Transverse colon (tissue), 4 donors: ENCODE results near the gene CLTRN. TPM values are rescaled to one million over a fixed set of nuclear protein-coding genes. Genes with fewer than 3 reads are reported as not detected.

Experiments used
- DNase-seq: peaks from one replicate; pipeline ENCODE4 v3.0.0-alpha.2; 2019
- H3K27ac ChIP-seq, 4 donors: fragments of 200-600 bp; sonication (generic); 2 replicates each; pipeline ENCODE4 v1.5.1; 2016 to 2018; ENCODE audit warnings: inconsistent platforms in 4 of 4
- H3K27me3 ChIP-seq: fragments of 200-600 bp; sonication (generic); 2 replicates; pipeline ENCODE4 v1.5.1; 2017; ENCODE audit warnings: inconsistent platforms
- H3K36me3 ChIP-seq, 4 donors: fragments of 200-600 bp; sonication (generic); 2 replicates each; pipeline ENCODE4 v1.5.1; 2017 to 2019; ENCODE audit warnings: inconsistent platforms in 4 of 4
- H3K4me1 ChIP-seq, 4 donors: fragments of 200-600 bp; sonication (generic); 2 replicates each; pipeline ENCODE4 v1.5.1; 2017 to 2020; ENCODE audit warnings: inconsistent platforms in 4 of 4
- H3K4me3 ChIP-seq, 4 donors: fragments of 200-600 bp; sonication (generic); 1 replicate in 1 of 4; 2 replicates in 3 of 4; pipeline versions ENCODE4 v1.5.1 to v1.6.1; 2017 to 2019; ENCODE audit warnings: inconsistent platforms in 4 of 4
- H3K9me3 ChIP-seq, 2 donors: fragments of 200-600 bp; sonication (generic); 2 replicates each; pipeline ENCODE4 v1.5.1; 2017 to 2019; ENCODE audit warnings: inconsistent platforms in 2 of 2
- EP300 ChIP-seq: sonication (generic); formaldehyde crosslinking; IDR thresholded peaks from one replicate; pipeline ENCODE4 v1.6.1; 2017; ENCODE audit warnings: antibody characterized with exemption, low read depth
- POLR2A ChIP-seq: fragments of 450-650 bp; IDR thresholded peaks from one replicate; pipeline ENCODE4 v1.6.1; 2016; ENCODE audit warnings: antibody characterized with exemption, mild to moderate bottlenecking, moderate library complexity
- POLR2AphosphoS5 ChIP-seq, 3 donors: sonication (generic); formaldehyde crosslinking; IDR thresholded peaks; one replicate each; pipeline ENCODE4 v1.6.1; 2016; ENCODE audit warnings: antibody characterized with exemption in 3 of 3
- whole genome bisulfite sequencing, 2 donors: methylation state at CpG; one replicate each; pipeline ENCODE4 v1.1.5; 2018; ENCODE audit warnings: low coverage in 1 of 2; 5-methylcytosine and 5-hydroxymethylcytosine counted together
- in situ Hi-C, 4 donors: fragments of 200-750 bp; cut with MboI; loops; one replicate each; pipeline versions ENCODE4 v1.15.0 to v1.15.1; 2017; ENCODE audit warnings: low sequenced_read_pairs in 3 of 4, low pct_ligation_motif_present in 1 of 4, low pct_unique_long_range_greater_than_20kb in 1 of 4
- intact Hi-C: fragments of 100-400 bp; cut with DNase I; formaldehyde crosslinking; loops from one replicate; pipeline ENCODE4 v1.15.1; 2023; ENCODE audit warnings: low total_unique reads
- total RNA-seq, 4 donors: library from RNA; depleted of rRNA; stranded (reverse); fragments of >200 nt; gene quantifications; one replicate each; pipeline ENCODE4 v1.1.0, GENCODE V29; 2016
- TF ChIP-seq, protein P1 (sequence below), 5 experiments: fragments of 200-600 bp in 3 of 5; fragments of 450-650 bp in 2 of 5; sonication (generic) in 3 of 5; IDR thresholded peaks; 1 replicate in 2 of 5; 2 replicates in 3 of 5; pipeline ENCODE4 v1.5.1; 2016 to 2017; ENCODE audit warnings: antibody characterized with exemption in 5 of 5, inconsistent platforms in 3 of 5, mild to moderate bottlenecking in 2 of 5, moderate library complexity in 1 of 5

Gene CLTRN
- total RNA-seq, 4 donors from 2014 or later: 0.48 TPM; not detected in 3

- no peak for TF ChIP-seq POLR2A
- TF ChIP-seq, protein P1, sequence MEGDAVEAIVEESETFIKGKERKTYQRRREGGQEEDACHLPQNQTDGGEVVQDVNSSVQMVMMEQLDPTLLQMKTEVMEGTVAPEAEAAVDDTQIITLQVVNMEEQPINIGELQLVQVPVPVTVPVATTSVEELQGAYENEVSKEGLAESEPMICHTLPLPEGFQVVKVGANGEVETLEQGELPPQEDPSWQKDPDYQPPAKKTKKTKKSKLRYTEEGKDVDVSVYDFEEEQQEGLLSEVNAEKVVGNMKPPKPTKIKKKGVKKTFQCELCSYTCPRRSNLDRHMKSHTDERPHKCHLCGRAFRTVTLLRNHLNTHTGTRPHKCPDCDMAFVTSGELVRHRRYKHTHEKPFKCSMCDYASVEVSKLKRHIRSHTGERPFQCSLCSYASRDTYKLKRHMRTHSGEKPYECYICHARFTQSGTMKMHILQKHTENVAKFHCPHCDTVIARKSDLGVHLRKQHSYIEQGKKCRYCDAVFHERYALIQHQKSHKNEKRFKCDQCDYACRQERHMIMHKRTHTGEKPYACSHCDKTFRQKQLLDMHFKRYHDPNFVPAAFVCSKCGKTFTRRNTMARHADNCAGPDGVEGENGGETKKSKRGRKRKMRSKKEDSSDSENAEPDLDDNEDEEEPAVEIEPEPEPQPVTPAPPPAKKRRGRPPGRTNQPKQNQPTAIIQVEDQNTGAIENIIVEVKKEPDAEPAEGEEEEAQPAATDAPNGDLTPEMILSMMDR (IDR thresholded peaks at IDR 0.05): no peak
- TF ChIP-seq POLR2AphosphoS5 (IDR thresholded peaks at IDR 0.05): no peak
- no peak for TF ChIP-seq EP300
- 80% methylated on average over 6 of the region's 6 CpGs; no CpG with 5 or more reads in 1 of the 2 donors for WGBS, 2 donors
- Histone ChIP-seq H3K27me3 (no peaks in the 10 kb centered on the region), H3K9me3 (no peaks in the 10 kb centered on the region), H3K4me1 (peaks cover 5 to 10% (median 9%) of the 10 kb centered on the region in 4 donors), H3K4me3 (no peak overlapping the region), H3K27ac (no peak overlapping the region), H3K36me3 (no peaks in the 10 kb centered on the region)
- in situ Hi-C loops: loop anchor here in 2 of 4 donors (25.0 kb wide), 3 partner anchors 107 to 1007 kb away; partner anchors contain the start of genes PIGA (in 1 of the 2) and ZRSR2 (in 1 of the 2)
- intact Hi-C loops: loop anchor here (10.0 kb wide), 1 partner anchor 54 kb away; the partner anchor contains the start of gene CA5B
- no peak for DNase-seq
Observed at GRCh38 chrX:15680401-15680800, 15.8 kb upstream of the CLTRN start.

- intact Hi-C loops (no loop called here), in situ Hi-C loops (loop anchor here in 2 of 4 donors (25.0 kb wide), 3 partner anchors 108 to 1008 kb away; partner anchors contain the start of genes PIGA (in 1 of the 2) and ZRSR2 (in 1 of the 2))
- H3K4me3 ChIP-seq: no peak overlapping the region
- peaks cover 5 to 12% (median 9%) of the 10 kb centered on the region in 4 donors for H3K4me1 ChIP-seq
- 95 to 100% methylated on average over 1 to 6 of the region's 6 CpGs for WGBS, 2 donors
- H3K27ac ChIP-seq: no peak overlapping the region
- no peaks in the 10 kb centered on the region for H3K27me3 ChIP-seq
- TF ChIP-seq, protein P1 (IDR thresholded peaks at IDR 0.05): no peak
- TF ChIP-seq POLR2A (no peak), POLR2AphosphoS5 (IDR thresholded peaks at IDR 0.05) (no peak), EP300 (no peak)
- no peaks in the 10 kb centered on the region for H3K36me3 ChIP-seq
- DNase-seq: no peak
- no peaks in the 10 kb centered on the region for H3K9me3 ChIP-seq
Observed at GRCh38 chrX:15679246-15679645, 14.6 kb upstream of the CLTRN start.

- WGBS, 2 donors: 90 to 94% methylated on average over 2 of the region's 2 CpGs
- in situ Hi-C loops: loop anchor here in 2 of 4 donors (25.0 kb wide), 3 partner anchors 109 to 1009 kb away; partner anchors contain the start of genes PIGA (in 1 of the 2) and ZRSR2 (in 1 of the 2)
- Histone ChIP-seq H3K9me3 (no peaks in the 10 kb centered on the region), H3K36me3 (no peaks in the 10 kb centered on the region), H3K4me3 (no peak overlapping the region), H3K4me1 (peaks cover 7 to 16% (median 11%) of the 10 kb centered on the region in 4 donors), H3K27ac (no peak overlapping the region), H3K27me3 (no peaks in the 10 kb centered on the region)
- DNase-seq: no peak
- TF ChIP-seq, protein P1 (IDR thresholded peaks at IDR 0.05): no peak
- TF ChIP-seq EP300 (no peak), POLR2AphosphoS5 (IDR thresholded peaks at IDR 0.05) (no peak), POLR2A (no peak)
- intact Hi-C loops: no loop called here
Observed at GRCh38 chrX:15678339-15678738, 13.7 kb upstream of the CLTRN start.

GRCh38 chrX:15676886-15677285 is 12.3 kb upstream of the CLTRN start:
- Histone ChIP-seq H3K36me3 (no peaks in the 10 kb centered on the region), H3K9me3 (no peaks in the 10 kb centered on the region), H3K4me3 (no peak overlapping the region), H3K27ac (peak overlapping the region in 1 of 4 donors; percentile 98), H3K27me3 (no peaks in the 10 kb centered on the region), H3K4me1 (peaks cover 7 to 16% (median 11%) of the 10 kb centered on the region in 4 donors)
- intact Hi-C loops (no loop called here), in situ Hi-C loops (loop anchor here in 2 of 4 donors (25.0 kb wide), 3 partner anchors 110 to 1010 kb away; partner anchors contain the start of genes PIGA (in 1 of the 2) and ZRSR2 (in 1 of the 2))
- no peak for DNase-seq
- WGBS, 2 donors: 92 to 100% methylated on average over 2 of the region's 2 CpGs
- no peak for TF ChIP-seq EP300
- TF ChIP-seq POLR2A: no peak
- TF ChIP-seq, protein P1 (IDR thresholded peaks at IDR 0.05): no peak
- TF ChIP-seq POLR2AphosphoS5 (IDR thresholded peaks at IDR 0.05): no peak
